T-helper 22 cell (primary cell): ENCODE measurements around the gene SRSF4.
"Not testable (repeated sequence)": the region's sequence is repeated elsewhere in the genome, so short reads cannot be mapped to it uniquely, and the experiment has no call there.

ENCODE experiments used
- DNase-seq: peaks from one replicate; pipeline ENCODE4 v3.0.0-alpha.2; 2020; ENCODE audit warnings: low read depth

Gene SRSF4

DNA sequence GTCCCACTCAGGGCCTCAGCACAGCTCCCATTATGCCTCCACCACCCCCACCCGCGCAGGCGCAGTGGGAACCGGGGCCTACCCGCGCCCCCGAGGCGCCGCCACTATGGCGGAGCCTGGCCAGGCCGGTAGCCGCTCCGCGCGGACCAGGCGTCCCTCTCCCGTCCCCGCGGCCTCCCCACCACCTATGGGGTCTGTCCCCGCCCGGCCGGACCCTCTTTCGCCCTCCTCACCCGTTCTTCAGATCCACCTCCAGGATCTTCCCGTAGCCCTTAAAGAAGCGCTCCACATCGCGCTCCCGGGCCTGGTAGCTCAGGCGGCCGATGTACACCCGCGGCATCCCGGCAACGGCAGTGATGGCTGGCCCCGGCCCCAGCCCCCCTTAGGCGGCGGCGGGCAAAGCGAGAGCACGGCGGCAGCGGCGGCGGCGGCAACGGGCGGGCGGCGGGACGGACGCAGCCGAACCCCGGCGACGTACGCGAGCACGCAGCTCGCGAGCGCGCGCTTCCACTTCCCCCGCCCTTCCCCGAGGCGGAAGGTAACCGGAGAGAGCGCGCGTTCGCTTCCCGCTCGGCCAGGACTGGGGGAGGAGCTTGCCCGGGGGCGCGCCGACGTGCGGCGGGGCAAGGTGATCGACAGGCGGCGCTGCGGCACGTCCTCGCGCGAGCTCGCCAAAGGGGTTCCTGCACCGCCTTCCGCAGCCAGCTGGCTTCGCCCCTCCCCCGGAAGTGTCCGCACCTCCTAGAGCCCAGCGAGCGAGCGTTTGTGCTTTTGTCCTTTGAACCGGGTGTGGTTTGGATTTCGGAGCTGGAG lies at the start of gene SRSF4:
SRSF4 (minus strand) TSS at position 488 of the 813 bp plus-strand sequence; CDS start at position 340, 148 bp downstream.
- DNase-seq: peak; percentile 96

DNA sequence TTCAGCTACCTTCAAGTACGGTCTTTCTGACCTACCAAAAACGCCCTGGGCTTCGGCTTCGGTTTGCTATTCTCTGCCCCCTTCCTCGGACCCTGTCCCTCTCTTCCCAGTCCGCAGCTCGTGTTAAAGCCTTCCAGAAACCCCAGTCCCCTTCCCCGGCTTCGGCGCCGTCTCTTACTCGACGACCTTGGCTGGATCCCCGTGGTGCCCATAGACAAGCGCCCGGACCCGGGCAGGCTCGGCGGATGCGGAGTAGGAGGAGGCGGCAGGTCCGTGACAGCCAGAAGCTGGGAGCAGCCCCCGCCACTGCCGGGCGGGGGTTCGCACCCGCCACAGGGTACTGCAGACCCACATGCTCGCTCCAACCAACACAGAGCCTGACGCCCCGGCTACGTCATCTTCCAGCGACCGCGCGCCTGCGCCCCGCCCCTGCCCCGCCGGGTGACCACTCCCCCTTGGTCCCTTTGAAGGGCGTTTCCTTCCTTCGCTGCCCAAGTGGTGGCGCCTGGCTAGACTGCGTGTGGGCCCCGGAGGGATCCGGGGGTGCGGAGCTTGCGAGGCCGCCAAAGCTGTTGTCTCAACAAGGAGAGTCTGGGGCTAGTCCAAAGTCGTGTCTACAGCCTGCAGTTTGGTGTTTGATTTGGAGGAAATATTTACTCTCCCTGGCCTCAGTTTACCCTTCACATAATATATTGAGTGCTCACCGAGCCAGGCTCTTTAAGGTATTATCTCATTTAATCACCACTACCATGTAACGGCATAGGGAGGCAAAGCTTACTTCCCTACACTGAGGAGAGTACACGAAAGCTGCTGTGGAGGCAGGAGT lies 49.1 kb upstream of the SRSF4 start, which contains the start of gene MECR:
MECR (minus strand) TSS at position 382 of the 826 bp plus-strand sequence; CDS start at position 354, 28 bp downstream.
- DNase-seq: peak; percentile 85

DNA sequence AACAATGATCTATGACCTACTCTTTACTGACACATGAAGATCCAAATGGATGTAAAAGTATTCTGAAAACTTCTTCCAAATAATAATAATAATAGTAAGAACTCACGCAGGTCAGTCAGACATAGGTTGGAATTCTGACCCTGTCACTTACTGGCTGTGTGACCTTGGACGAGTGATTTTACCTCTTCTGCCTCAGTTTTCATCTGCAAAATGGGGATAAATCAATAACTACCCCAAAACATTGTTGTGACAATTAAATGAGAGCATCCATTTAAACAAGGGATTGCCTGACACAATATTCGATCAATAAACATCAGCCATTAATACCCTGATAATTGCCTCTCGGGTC lies 48.5 kb upstream of the SRSF4 start:
- no peak for DNase-seq

- DNase-seq: no peak
These were observed 45.8 kb upstream of the SRSF4 start for GRCh38 chr1:29227511-29227910.

GRCh38 chr1:29225361-29225760 lies 43.7 kb upstream of the SRSF4 start:
- no peak for DNase-seq

DNA sequence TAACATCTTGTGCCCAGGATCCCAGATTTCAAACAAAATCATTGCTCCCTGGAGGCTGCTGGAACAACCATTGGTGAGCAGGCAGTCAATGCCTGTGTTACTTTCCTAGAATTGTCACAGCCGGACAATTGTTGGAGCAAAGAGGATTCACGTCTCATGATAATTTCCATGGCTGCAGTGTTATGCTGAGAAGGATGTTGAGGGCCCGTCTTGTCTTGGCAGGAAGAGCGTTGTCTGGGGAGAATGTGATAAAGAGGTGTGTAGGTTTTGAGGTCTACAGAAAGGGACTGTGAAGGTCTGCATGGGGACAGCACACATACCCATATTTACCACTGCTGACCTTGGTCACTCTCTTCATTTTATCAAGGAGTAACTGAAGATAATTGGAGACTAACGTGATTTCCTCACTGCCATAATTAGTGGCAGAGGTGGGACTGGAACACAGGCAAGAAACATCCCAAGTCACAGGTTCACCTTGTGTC lies 42.7 kb upstream of the SRSF4 start:
- no peak for DNase-seq

DNA sequence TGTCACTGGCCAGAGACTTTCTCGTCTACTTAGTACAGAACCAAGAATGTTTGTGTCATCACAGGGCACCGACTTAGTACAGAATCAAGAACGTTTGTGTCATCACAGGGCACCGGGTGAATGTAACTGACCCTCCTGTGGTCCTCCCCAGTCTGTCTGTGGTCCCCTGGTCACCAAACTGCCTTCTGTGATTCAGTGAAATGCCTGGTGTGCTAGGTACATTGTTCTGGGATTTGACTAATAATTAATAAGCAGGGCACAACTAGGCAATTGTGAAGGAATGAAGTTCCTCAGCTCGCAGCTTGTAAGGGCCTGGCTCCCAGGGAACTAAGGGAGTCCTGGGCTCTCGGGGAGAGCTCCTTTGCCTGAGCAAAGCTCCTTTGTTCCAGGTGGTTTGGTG lies 41.8 kb upstream of the SRSF4 start:
- no peak for DNase-seq

- no peak for DNase-seq
These were observed 41.0 kb upstream of the SRSF4 start for GRCh38 chr1:29222686-29223085.

DNA sequence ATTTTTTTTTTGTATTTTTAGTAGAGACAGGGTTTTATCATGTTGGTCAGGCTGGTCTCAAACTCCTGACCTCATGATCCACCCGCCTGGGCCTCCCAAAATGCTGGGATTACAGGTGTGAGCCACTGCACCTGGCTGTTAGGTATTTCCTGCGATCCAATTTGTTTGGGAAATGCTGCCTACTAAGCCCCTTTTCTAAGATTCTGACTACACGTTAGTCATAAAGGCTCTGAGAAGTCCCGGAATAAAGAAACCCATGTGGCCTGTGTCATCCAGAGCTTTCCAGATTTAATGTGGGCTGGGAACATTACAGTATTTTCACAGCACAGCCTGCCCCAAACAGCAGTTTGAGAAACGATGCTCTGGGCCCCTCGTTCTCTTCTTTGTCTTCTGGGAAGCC lies 40.6 kb upstream of the SRSF4 start:
- DNase-seq: not testable (repeated sequence)

GRCh38 chr1:29221296-29221695 lies 39.6 kb upstream of the SRSF4 start:
- DNase-seq: no peak

DNA sequence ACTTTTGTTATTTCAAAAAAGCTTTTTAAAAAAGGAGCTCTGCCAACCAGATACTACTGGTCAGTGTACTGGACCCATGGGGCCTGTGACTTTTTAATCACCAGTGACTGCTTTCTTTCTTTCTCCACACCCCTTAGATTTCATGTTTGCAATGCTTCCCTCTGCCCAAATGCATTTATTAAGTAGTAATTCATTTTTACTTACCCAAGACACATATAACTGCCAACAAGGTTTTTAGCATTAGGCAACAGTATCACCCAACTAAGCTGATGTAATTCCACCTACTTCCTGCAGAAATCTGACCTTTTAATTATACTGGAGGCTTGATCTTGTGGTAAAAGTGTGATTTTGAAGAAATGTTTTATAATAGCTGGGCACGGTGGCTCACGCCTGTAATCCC lies 36.5 kb upstream of the SRSF4 start:
- DNase-seq: no peak

- no peak for DNase-seq
These were observed 35.9 kb upstream of the SRSF4 start for GRCh38 chr1:29217633-29218032.

- DNase-seq: no peak
These were observed 31.4 kb upstream of the SRSF4 start for GRCh38 chr1:29213055-29213454.

DNA sequence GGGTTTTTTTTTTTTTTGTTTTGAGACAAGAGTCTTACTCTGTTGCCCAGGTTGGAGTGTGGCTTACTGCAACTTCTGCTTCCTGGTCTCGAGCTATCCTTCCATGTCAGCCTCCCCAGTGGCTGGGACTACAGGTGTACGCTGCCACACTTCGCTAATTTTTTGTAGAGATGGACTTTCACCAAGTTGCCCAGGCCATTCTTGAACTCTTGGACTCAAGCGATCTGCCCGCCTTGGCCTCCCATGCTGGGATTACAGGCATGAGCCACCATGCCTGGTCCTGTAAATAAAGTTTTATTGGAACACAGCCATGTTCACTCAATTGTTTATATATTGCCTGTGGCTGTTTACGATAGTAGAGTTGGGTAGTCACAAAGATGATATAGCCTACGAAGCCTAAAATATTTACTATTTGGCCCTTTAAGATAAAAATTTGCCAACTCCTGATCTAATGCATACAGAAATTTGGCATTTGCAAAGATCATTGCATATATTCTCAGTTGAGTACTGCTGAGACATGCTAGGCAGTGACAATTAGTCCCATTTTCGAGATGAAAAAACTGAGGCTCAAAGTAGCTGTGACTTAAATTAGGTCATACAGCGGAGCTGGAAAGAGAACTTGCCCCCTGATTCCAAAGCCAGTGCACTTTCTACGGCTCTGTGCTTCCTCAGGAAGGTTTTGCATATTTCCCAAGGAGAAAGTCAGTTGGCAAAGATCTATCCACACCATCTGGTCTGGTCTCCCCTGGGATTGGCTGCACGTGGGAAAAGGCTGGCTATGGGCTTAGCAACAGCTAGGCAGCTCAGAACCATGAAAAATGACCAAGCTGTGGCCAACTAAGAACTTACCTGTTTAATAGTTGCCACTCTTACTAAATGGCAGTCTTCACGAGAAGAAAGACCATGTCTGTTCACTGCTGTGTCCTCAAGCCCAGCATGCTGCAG lies 29.7 kb upstream of the SRSF4 start:
- no peak for DNase-seq

DNA sequence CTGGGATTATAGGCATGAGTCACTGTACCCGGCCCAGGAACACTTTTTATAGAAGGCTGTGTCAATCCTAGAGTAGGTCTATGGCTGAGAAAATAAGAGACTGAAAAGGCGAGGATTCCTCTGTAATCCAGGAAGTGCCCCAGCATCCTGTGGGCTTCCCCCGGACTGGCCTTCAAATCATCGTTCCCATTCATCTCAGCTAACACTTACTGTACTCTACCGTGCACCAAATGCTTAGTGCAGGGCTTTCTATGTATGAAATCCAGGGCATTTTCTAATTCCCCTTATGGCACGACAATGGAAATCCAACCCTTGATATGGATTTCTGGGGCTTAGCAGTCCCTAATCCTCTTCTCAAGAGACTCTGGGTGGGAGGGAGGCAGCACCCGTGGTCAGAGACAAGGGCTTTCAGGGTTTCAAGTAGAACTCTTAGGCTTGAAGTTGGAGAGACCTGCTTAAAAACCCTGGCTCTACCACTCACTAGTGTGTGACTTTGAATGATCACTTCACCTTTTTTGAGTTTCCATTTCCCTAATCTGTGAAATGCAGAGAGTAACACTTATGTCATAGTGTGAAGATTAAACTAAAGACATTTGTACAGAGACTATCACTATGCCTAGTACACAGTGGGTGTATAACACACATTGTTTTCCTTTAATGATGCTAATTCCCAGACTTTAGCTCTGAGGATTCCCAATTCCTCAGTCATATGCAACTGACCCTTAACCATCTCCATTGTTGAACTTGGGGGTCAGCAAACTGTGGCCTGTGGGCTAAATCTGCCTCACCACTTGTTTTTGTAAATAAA lies 28.8 kb upstream of the SRSF4 start:
- no peak for DNase-seq

- DNase-seq: no peak
These were observed 27.5 kb upstream of the SRSF4 start for GRCh38 chr1:29209173-29209572.

- DNase-seq: no peak
These were observed 26.7 kb upstream of the SRSF4 start for GRCh38 chr1:29208442-29208841.

- DNase-seq: peak; percentile 61
These were observed 21.1 kb upstream of the SRSF4 start for GRCh38 chr1:29202584-29203340.

DNA sequence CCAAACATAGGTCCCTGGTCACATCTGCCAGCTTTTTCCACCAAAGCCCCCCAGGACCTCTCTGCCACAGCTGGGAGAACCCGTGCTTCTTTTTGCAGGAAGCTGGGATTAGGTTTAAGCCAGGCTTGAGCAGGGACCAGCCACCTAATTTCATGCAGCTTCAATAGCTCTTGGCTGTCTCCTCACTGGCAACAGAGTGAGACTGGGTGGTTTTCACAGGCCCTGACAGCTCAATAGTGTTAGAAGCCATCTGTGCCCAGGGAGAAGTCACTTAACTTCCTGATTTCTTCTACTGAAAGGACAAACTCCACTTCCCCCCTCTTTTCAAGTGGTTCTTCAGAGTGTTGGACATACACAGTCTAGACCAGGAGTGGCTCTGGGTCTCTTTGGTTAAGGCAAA lies 20.4 kb upstream of the SRSF4 start:
- no peak for DNase-seq

DNA sequence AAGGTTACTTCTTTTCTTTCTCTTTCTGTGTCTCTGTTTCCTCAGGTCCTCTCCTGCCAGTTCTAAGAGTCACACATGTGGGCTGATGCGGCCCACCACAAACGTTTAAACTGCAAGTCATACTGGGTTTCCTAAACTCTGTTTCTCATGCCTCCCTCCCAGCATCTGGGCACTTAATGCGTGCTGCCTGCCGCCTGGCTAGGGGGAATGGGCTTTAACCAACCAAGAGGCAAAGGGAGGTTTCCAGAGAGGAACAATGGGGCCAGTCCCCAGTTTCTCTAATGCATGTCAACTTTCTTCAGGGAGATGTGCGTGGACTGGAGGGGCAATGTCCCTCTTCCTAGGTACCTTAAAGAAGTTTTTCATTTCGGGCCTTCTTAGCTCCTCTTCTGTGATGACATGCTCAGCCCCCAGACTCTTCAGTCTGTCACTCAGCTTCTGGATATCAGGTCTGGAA lies 19.9 kb upstream of the SRSF4 start:
- DNase-seq: no peak
